K562 (cell line): ENCODE data around the gene JUNB. TPM values are rescaled to one million over a fixed set of nuclear protein-coding genes. Genes with fewer than 3 reads are reported as not detected.

Experiments used
- ATAC-seq: fragments of 200-7000 bp; cut with Tn5 transposase; 3 replicates; pipeline ENCODE4 v1.9.1; 2020; ENCODE audit warnings: moderate library complexity
- BruUV-seq: library from RNA; stranded (reverse); fragments of 400-500 nt; replicated peaks from 2 replicates; lab custom pipeline; 2021; lab: Mats Ljungman, UMichigan
- CTCF ChIA-PET: fragments of 300-600 bp; formaldehyde crosslinking; extraction: SDS; loops from one replicate; lab custom pipeline; 2021; ENCODE audit warnings: low intra/inter-chr PET ratio; lab: Yijun Ruan, JAX
- POLR2A ChIA-PET: fragments of 300-600, 350-650 bp; sonication (Branson Sonifier 250); formaldehyde crosslinking; extraction: SDS; loops from one replicate; lab custom pipeline; 2021; ENCODE audit warnings: antibody characterized with exemption, inconsistent platforms; lab: Yijun Ruan, JAX
- DNase-seq, 4 experiments: peaks; one replicate each; pipeline versions ENCODE4 v3.0.0 to v3.0.0-alpha.2; 2011 to 2018; ENCODE audit warnings: low spot score in 3 of 4, mixed read lengths in 3 of 4; ENCODE audit errors: extremely low read depth in 1 of 4
- FAIRE-seq: peaks from 2 replicates; lab custom pipeline; 2011; peaks lifted over from hg19 to GRCh38; lab: Jason Lieb, UNC
- H2AFZ ChIP-seq: 2 replicates; pipeline ENCODE4 v1.6.0; 2011; ENCODE audit warnings: low read depth, low read length, control low read depth, inconsistent platforms
- H3K27ac ChIP-seq: fragments of 200-600 bp; 3 replicates; pipeline ENCODE4 v1.8.0; 2011; ENCODE audit warnings: low read depth, mild to moderate bottlenecking, control low read depth, inconsistent platforms, low read length, moderate library complexity, mixed read lengths; ENCODE audit errors: extremely low read depth
- H3K27me3 ChIP-seq, 2 experiments: fragments of 300-600 bp in 1 of 2; 2 replicates in 1 of 2; 3 replicates in 1 of 2; pipeline versions ENCODE4 v1.6.0 to v1.8.0; 2011; ENCODE audit warnings: inconsistent platforms in 2 of 2, low read length in 2 of 2, mild to moderate bottlenecking in 1 of 2, mixed read lengths in 1 of 2, moderate library complexity in 1 of 2; ENCODE audit not compliant: control insufficient read depth in 2 of 2, insufficient read depth in 2 of 2
- H3K36me3 ChIP-seq: fragments of 300-600 bp; 3 replicates; pipeline ENCODE4 v1.8.0; 2011; ENCODE audit warnings: mild to moderate bottlenecking, low read length, inconsistent platforms; ENCODE audit not compliant: control insufficient read depth, insufficient read depth
- H3K4me1 ChIP-seq, 2 experiments: fragments of 200-600 bp in 1 of 2; replicated peaks in 1 of 2; 2 replicates in 1 of 2; 3 replicates in 1 of 2; pipeline versions ENCODE4 v1.5.1 to v1.8.0; 2011; ENCODE audit warnings: inconsistent platforms in 2 of 2, low read length in 2 of 2, mild to moderate bottlenecking in 1 of 2, mixed read lengths in 1 of 2, moderate library complexity in 1 of 2; ENCODE audit not compliant: control insufficient read depth in 2 of 2, insufficient read depth in 2 of 2
- H3K4me2 ChIP-seq: 2 replicates; pipeline ENCODE4 v1.6.1; 2011; ENCODE audit warnings: low read length, control low read depth, inconsistent platforms, mixed read lengths; ENCODE audit not compliant: insufficient read depth
- H3K4me3 ChIP-seq: fragments of 200-600 bp; sonication (generic), shearing (Covaris generic); 2 replicates; pipeline ENCODE4 v1.5.1; 2016; ENCODE audit warnings: control low read depth, inconsistent platforms
- H3K79me2 ChIP-seq: fragments of 200-600 bp; 3 replicates; pipeline ENCODE4 v1.8.0; 2011; ENCODE audit warnings: low read length, inconsistent platforms; ENCODE audit not compliant: control insufficient read depth, insufficient read depth
- H3K9ac ChIP-seq, 2 experiments: 2 replicates each; pipeline versions ENCODE4 v1.6.0 to v1.6.1; 2011; ENCODE audit warnings: low read depth in 2 of 2, low read length in 2 of 2, control low read depth in 1 of 2, inconsistent platforms in 1 of 2, mild to moderate bottlenecking in 1 of 2, mixed read lengths in 1 of 2; ENCODE audit not compliant: insufficient read depth in 1 of 2
- H3K9me1 ChIP-seq: one replicate; pipeline ENCODE4 v1.6.0; 2011; ENCODE audit warnings: inconsistent platforms, mild to moderate bottlenecking, low read length, moderate library complexity; ENCODE audit not compliant: control insufficient read depth, insufficient read depth
- H3K9me3 ChIP-seq: replicated peaks from 2 replicates; pipeline ENCODE4 v1.5.1; 2011; ENCODE audit warnings: low read depth, low read length, inconsistent platforms; ENCODE audit not compliant: control insufficient read depth, insufficient read depth
- H4K20me1 ChIP-seq: replicated peaks from 2 replicates; pipeline ENCODE4 v1.6.1; 2011; ENCODE audit warnings: low read length, inconsistent platforms, mixed read lengths; ENCODE audit not compliant: control insufficient read depth, insufficient read depth
- DACH1 ChIP-seq: fragments of 450-650 bp; IDR thresholded peaks from 2 replicates; pipeline ENCODE4 v1.6.1; 2018; ENCODE audit not compliant: partially characterized antibody
- FOS ChIP-seq: IDR thresholded peaks from 3 replicates; pipeline ENCODE4 v1.6.1; 2011; ENCODE audit not compliant: insufficient read length; ENCODE audit errors: extremely low read depth
- HOXB6 ChIP-seq: fragments of 250-450 bp; sonication (Bioruptor Pico); IDR thresholded peaks from 2 replicates; pipeline ENCODE4 v1.5.1; 2022; ENCODE audit warnings: mild to moderate bottlenecking, borderline replicate concordance
- KLF16 ChIP-seq: IDR thresholded peaks from 2 replicates; pipeline ENCODE4 v1.6.1; 2016; ENCODE audit warnings: antibody characterized with exemption
- MAZ ChIP-seq, 2 experiments: fragments of 450-650 bp in 1 of 2; sonication (generic) in 1 of 2; formaldehyde crosslinking; IDR thresholded peaks in 1 of 2; conservative IDR thresholded peaks in 1 of 2; 2 replicates each; pipeline versions ENCODE4 v1.4.0 to v1.5.0; 2020; ENCODE audit warnings: mild to moderate bottlenecking in 1 of 2, missing genetic modification reagents in 1 of 2
- MECOM ChIP-seq: fragments of 250-450 bp; sonication (Bioruptor Pico); IDR thresholded peaks from 2 replicates; pipeline ENCODE4 v1.8.0; 2022; ENCODE audit warnings: inconsistent platforms
- NR2F6 ChIP-seq: fragments of 450-650 bp; formaldehyde crosslinking; IDR thresholded peaks from 2 replicates; pipeline ENCODE4 v1.4.0; 2020; ENCODE audit warnings: mild to moderate bottlenecking
- OTX1 ChIP-seq: fragments of 450-650 bp; formaldehyde crosslinking; IDR thresholded peaks from 2 replicates; pipeline ENCODE4 v1.4.0; 2022; ENCODE audit warnings: mild to moderate bottlenecking
- RAD51 ChIP-seq: fragments of 450-650 bp; IDR thresholded peaks from 2 replicates; pipeline ENCODE4 v1.7.1; 2016; ENCODE audit warnings: low read depth, mild to moderate bottlenecking, borderline replicate concordance
- SAP30 ChIP-seq: fragments of 200-600 bp; sonication (generic); IDR thresholded peaks from 2 replicates; pipeline ENCODE4 v1.6.1; 2012; ENCODE audit warnings: borderline replicate concordance, low read depth, mild to moderate bottlenecking, moderate library complexity, low read length, control low read depth, inconsistent platforms; ENCODE audit not compliant: insufficient read depth, poor library complexity, severe bottlenecking
- SRSF1 ChIP-seq: fragments of 200-400 bp; formaldehyde crosslinking; IDR thresholded peaks from 2 replicates; pipeline ENCODE4 v1.6.1; 2017; ENCODE audit warnings: mild to moderate bottlenecking, low read depth, low read length, moderate library complexity
- ZBED1 ChIP-seq: IDR thresholded peaks from 2 replicates; pipeline ENCODE4 v1.6.1; 2014
- ZNF444 ChIP-seq: fragments of 250-450 bp; sonication (Bioruptor Pico); IDR thresholded peaks from 2 replicates; pipeline ENCODE4 v1.4.0; 2020; ENCODE audit warnings: mild to moderate bottlenecking, moderate library complexity
- ZNF551 ChIP-seq: fragments of 250-450 bp; sonication (Bioruptor Pico); IDR thresholded peaks from 2 replicates; pipeline ENCODE4 v1.5.0; 2021; ENCODE audit warnings: mild to moderate bottlenecking, moderate library complexity
- WGBS: fragments of 100-300 bp; shearing (Covaris generic); methylation state at CpG from one replicate; pipeline ENCODE4 v1.1.6; 2016; ENCODE audit warnings: low coverage, mixed read lengths; ENCODE audit not compliant: insufficient coverage; ENCODE audit errors: missing lambda C conversion rate; 5-methylcytosine and 5-hydroxymethylcytosine counted together
- in situ Hi-C: fragments of 300-500 bp; cut with MboI; formaldehyde crosslinking; loops from 4 replicates; pipeline ENCODE4 v1.15.0; 2018; ENCODE audit warnings: inconsistent platforms, mixed read lengths
- intact Hi-C: fragments of 100-400 bp; cut with micrococcal nuclease; formaldehyde crosslinking; loops from 2 replicates; pipeline ENCODE4 v1.14.2; 2022
- polyA plus RNA-seq, 8 experiments: library from polyadenylated mRNA; depleted of rRNA in 4 of 8; stranded (reverse) in 5 of 8; unstranded in 3 of 8; fragments of >200 nt; fragmentation: Nextera tagmentation in 2 of 8; fragmentation: Illumina TruSeq in 1 of 8; extraction: Ambion mirVana in 2 of 8; extraction: Trizol in 1 of 8; gene quantifications; 2 replicates each; pipeline versions ENCODE4 v1.2.1 to v1.2.3, GENCODE V29; 2011 to 2014; ENCODE audit warnings: inconsistent platforms in 1 of 8, missing spikeins in 1 of 8
- total RNA-seq, 7 experiments: library from RNA; depleted of rRNA in 6 of 7; stranded (reverse); fragments of >200 nt in 6 of 7; fragmentation: Illumina TruSeq in 2 of 7; extraction: Trizol in 2 of 7; gene quantifications; 2 replicates each; pipeline versions ENCODE4 v1.2.1 to v1.2.3, GENCODE V29; 2011 to 2021; ENCODE audit warnings: low replicate concordance in 1 of 7
- TF ChIP-seq, protein P1 (sequence below): sonication (generic); formaldehyde crosslinking; IDR thresholded peaks from 2 replicates; pipeline ENCODE4 v1.8.0; 2022; ENCODE audit warnings: mild to moderate bottlenecking, missing genetic modification reagents
- TF ChIP-seq, protein P2 (sequence below): fragments of 450-650 bp; IDR thresholded peaks from 2 replicates; pipeline ENCODE4 v1.6.1; 2018; ENCODE audit warnings: mild to moderate bottlenecking, low read depth; ENCODE audit not compliant: partially characterized antibody

Gene JUNB
- total and polyA plus RNA-seq, 9 of the 15 experiments (the other 6 are each of a cell fraction or from before 2014, with no cell fraction given): 0.23 to 88.1 (median 13.1) TPM

DNA sequence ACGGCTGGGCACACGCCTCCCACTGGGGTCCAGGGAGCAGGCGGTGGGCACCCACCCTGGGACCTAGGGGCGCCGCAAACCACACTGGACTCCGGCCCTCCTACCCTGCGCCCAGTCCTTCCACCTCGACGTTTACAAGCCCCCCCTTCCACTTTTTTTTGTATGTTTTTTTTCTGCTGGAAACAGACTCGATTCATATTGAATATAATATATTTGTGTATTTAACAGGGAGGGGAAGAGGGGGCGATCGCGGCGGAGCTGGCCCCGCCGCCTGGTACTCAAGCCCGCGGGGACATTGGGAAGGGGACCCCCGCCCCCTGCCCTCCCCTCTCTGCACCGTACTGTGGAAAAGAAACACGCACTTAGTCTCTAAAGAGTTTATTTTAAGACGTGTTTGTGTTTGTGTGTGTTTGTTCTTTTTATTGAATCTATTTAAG lies 1.6 kb downstream of the JUNB start (continued):
- TF ChIP-seq SRSF1: no peak
- no peak for TF ChIP-seq ZBED1
- no peak for TF ChIP-seq FOS
- no peak for TF ChIP-seq KLF16
- TF ChIP-seq, all 486 proteins: peak for 19

DNA sequence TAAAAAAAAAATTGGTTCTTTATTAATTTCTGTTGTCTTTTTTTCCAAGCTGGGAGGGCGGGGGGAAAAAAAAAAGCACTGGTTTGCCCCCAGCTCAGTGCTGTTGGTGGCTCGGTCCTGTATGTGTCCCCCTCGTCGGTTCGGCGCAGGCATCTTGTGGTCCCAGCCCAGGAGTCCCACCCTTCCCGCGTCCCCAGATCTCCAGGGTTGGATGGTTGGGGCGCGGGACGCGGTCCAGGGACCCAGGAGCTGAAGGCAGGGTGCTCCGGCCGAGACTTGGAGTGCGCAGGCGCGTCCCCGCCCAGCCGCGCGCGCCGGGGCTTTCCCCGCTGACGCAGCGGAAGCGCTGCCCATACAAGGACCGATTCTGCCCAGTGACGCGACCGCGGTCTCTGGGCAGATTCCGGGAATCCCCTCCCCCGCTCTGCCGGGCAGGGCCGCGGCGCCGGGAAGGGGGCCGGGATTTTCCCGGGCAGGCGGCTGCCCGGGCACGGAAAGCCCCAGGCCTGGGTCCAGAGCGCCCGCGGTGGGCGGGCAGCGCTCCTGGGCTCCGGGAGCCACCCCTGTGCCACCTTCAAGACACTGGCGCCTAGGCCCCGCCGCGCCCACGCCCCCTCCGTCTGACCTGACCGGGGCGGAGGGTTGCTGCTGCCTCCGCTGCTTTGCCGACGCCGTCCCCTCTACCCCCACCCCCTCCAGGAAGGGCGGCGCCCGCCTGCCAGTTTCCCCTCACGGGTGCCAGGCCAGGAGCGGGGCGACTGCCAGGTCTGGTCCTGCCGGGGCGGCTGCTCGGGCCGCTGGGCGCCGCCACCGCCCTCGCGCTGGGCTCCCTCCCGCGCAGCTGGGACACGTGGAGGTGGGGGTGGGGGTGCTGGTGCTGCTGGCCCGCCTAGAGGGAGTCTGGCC lies 2.3 kb downstream of the JUNB start:
- Histone ChIP-seq H3K27ac (peak overlapping the region; percentile 89), H3K9ac (peak overlapping the region; percentile 89 to 97), H3K9me1 (no peaks in the 10 kb centered on the region), H3K9me3 (no peaks in the 10 kb centered on the region), H3K4me3 (peak overlapping the region; percentile 83), H3K36me3 (peaks cover 9% of the 10 kb centered on the region; the same call in 2 of the 3 replicates), H3K27me3 (no peaks in the 10 kb centered on the region), H3K4me1 (peaks cover 33 to 71% of the 10 kb centered on the region in 2 experiments), H3K4me2 (peak overlapping the region; percentile 96), H4K20me1 (peaks cover 13% of the 10 kb centered on the region; the same call in 1 of the 2 replicates), H2AFZ (no peak overlapping the region), H3K79me2 (peaks cover 36% of the 10 kb centered on the region)
- BruUV-seq: no TSS peak
- in situ Hi-C loops: no loop called here
- CTCF ChIA-PET: interaction anchor here (0.6 to 1.3 kb wide), 3 partner anchors 10 to 423 kb away, joined by 4 to 8 read pairs (median 4); partner anchors contain the start of gene HOOK2
- POLR2A ChIA-PET: interaction anchor here (0.5 to 3.6 kb wide), 25 partner anchors 9 to 1379 kb away, joined by 3 to 44 read pairs (median 4); partner anchors contain the start of genes BEST2, DHPS, GADD45GIP1 and GET3
- peak; percentile 79 to 95 (median 86) for DNase-seq
- WGBS: 2% methylated on average over 30 of the region's 81 CpGs
- intact Hi-C loops: loop anchor here (10.0 kb wide), 1 partner anchor 229 kb away; no protein-coding TSS in a partner anchor
- peak; percentile 49 for ATAC-seq
- peak; percentile 80 for FAIRE-seq
- TF ChIP-seq NR2F6 (CRISPR knock-in tag): 0 out of 2 replicates have a peak, but pooled peaks have one; percentile 45
- TF ChIP-seq, protein P1, sequence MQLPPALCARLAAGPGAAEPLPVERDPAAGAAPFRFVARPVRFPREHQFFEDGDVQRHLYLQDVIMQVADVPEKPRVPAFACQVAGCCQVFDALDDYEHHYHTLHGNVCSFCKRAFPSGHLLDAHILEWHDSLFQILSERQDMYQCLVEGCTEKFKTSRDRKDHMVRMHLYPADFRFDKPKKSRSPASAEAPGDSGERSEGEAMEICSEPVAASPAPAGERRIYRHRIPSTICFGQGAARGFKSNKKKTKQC (CRISPR knock-in tag): no peak
- no peak for TF ChIP-seq ZNF551 (CRISPR knock-in tag)
- no peak for TF ChIP-seq OTX1 (CRISPR knock-in tag)
- peak; percentile 43 to 80; a peak in 3 of 4 replicates for TF ChIP-seq MAZ (CRISPR knock-in tag; conservative IDR thresholded peaks at IDR 0.05 in 1 of 2, IDR thresholded peaks at IDR 0.05 in 1 of 2)
- TF ChIP-seq DACH1: no peak
- TF ChIP-seq RAD51: no peak
- peak; percentile 73 for TF ChIP-seq SAP30
- no peak for TF ChIP-seq HOXB6 (CRISPR knock-in tag)
- TF ChIP-seq MECOM (CRISPR knock-in tag): no peak
- TF ChIP-seq, protein P2, sequence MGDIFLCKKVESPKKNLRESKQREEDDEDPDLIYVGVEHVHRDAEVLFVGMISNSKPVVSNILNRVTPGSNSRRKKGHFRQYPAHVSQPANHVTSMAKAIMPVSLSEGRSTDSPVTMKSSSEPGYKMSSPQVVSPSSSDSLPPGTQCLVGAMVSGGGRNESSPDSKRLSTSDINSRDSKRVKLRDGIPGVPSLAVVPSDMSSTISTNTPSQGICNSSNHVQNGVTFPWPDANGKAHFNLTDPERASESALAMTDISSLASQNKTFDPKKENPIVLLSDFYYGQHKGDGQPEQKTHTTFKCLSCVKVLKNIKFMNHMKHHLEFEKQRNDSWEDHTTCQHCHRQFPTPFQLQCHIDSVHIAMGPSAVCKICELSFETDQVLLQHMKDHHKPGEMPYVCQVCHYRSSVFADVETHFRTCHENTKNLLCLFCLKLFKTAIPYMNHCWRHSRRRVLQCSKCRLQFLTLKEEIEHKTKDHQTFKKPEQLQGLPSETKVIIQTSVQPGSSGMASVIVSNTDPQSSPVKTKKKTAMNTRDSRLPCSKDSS: no peak
- TF ChIP-seq ZNF444 (CRISPR knock-in tag): no peak
